GM12878 (cell line): ENCODE measurements around the gene CA5A. TPM values are rescaled to one million over a fixed set of nuclear protein-coding genes. Genes with fewer than 3 reads are reported as not detected.
A peak's percentile ranks its signal among the peaks of the same experiment; 100 is the strongest.

Experiments
- BCLAF1 ChIP-seq: fragments of 450-650 bp; IDR thresholded peaks from 2 replicates; pipeline ENCODE4 v1.6.1; 2017; ENCODE audit warnings: antibody characterized with exemption, mild to moderate bottlenecking, moderate library complexity
- CBFB ChIP-seq: IDR thresholded peaks from 2 replicates; pipeline ENCODE4 v1.6.1; 2016; ENCODE audit warnings: antibody characterized with exemption, low read depth
- CEBPB ChIP-seq, 2 experiments: fragments of 150-350 bp in 1 of 2; IDR thresholded peaks; 2 replicates each; pipeline ENCODE4 v1.6.1; 2012 to 2014; ENCODE audit warnings: low read depth in 2 of 2, low read length in 2 of 2, borderline replicate concordance in 1 of 2, inconsistent platforms in 1 of 2
- E2F4 ChIP-seq: IDR thresholded peaks from 2 replicates; pipeline ENCODE4 v1.6.1; 2012; ENCODE audit warnings: low read depth, low read length, improper control_type of control experiment
- FOXM1 ChIP-seq: IDR thresholded peaks from 2 replicates; pipeline ENCODE4 v1.6.1; 2012; ENCODE audit warnings: low read depth, mild to moderate bottlenecking, inconsistent platforms, low read length, moderate library complexity
- GATAD2B ChIP-seq: fragments of 450-650 bp; conservative IDR thresholded peaks from 2 replicates; pipeline ENCODE4 v1.6.1; 2017; ENCODE audit warnings: low read depth, mild to moderate bottlenecking, moderate library complexity
- HSF1 ChIP-seq: fragments of 150-350 bp; IDR thresholded peaks from 2 replicates; pipeline ENCODE4 v1.6.1; 2014; ENCODE audit warnings: mild to moderate bottlenecking, low read depth, low read length
- IRF3 ChIP-seq: fragments of 450-650 bp; IDR thresholded peaks from 2 replicates; pipeline ENCODE4 v1.6.1; 2014; ENCODE audit warnings: mild to moderate bottlenecking
- NBN ChIP-seq: fragments of 450-650 bp; IDR thresholded peaks from 2 replicates; pipeline ENCODE4 v1.6.1; 2016
- NR2C2 ChIP-seq: IDR thresholded peaks from 2 replicates; pipeline ENCODE4 v1.6.1; 2011; ENCODE audit warnings: borderline replicate concordance, low read depth; ENCODE audit not compliant: control insufficient read depth, insufficient read length
- NR2F1 ChIP-seq: fragments of 450-650 bp; conservative IDR thresholded peaks from 2 replicates; pipeline ENCODE4 v1.6.1; 2017; ENCODE audit warnings: mild to moderate bottlenecking
- PKNOX1 ChIP-seq: fragments of 450-650 bp; IDR thresholded peaks from 2 replicates; pipeline ENCODE4 v1.6.1; 2016; ENCODE audit warnings: mild to moderate bottlenecking
- POU2F2 ChIP-seq: IDR thresholded peaks from 3 replicates; pipeline ENCODE4 v1.6.1; 2011; ENCODE audit warnings: low read depth, mild to moderate bottlenecking, low read length, borderline replicate concordance
- RELB ChIP-seq: fragments of 450-650 bp; IDR thresholded peaks from 2 replicates; pipeline ENCODE4 v1.6.1; 2017; ENCODE audit warnings: low read depth, mild to moderate bottlenecking, moderate library complexity
- SP1 ChIP-seq: IDR thresholded peaks from one replicate; pipeline ENCODE4 v1.6.1; 2011; ENCODE audit warnings: low read depth, low read length
- SPI1 ChIP-seq: IDR thresholded peaks from 2 replicates; pipeline ENCODE4 v1.6.1; 2011; ENCODE audit warnings: low read depth, mild to moderate bottlenecking, low read length, moderate library complexity, borderline replicate concordance; ENCODE audit not compliant: insufficient read depth
- STAT3 ChIP-seq: IDR thresholded peaks from 2 replicates; pipeline ENCODE4 v1.6.1; 2011; ENCODE audit warnings: low read depth, low read length, improper control_type of control experiment
- SUPT20H ChIP-seq: IDR thresholded peaks from 2 replicates; pipeline ENCODE4 v1.6.1; 2011; ENCODE audit warnings: low read depth, mild to moderate bottlenecking, low read length, moderate library complexity, borderline replicate concordance; ENCODE audit not compliant: control insufficient read depth
- ZSCAN29 ChIP-seq: fragments of 450-650 bp; IDR thresholded peaks from 2 replicates; pipeline ENCODE4 v1.6.1; 2017; ENCODE audit warnings: mild to moderate bottlenecking, moderate library complexity
- ZZZ3 ChIP-seq: IDR thresholded peaks from 2 replicates; pipeline ENCODE4 v1.6.1; 2011; ENCODE audit warnings: low read depth; ENCODE audit not compliant: control insufficient read depth, insufficient read length
- polyA plus RNA-seq, 11 experiments: library from polyadenylated mRNA; depleted of rRNA in 4 of 11; unstranded in 6 of 11; stranded (reverse) in 5 of 11; fragments of >200 nt; fragmentation: Nextera tagmentation in 4 of 11; fragmentation: Illumina TruSeq in 1 of 11; extraction: Ambion mirVana in 4 of 11; extraction: Trizol in 1 of 11; gene quantifications; 1 replicate in 1 of 11; 2 replicates in 10 of 11; pipeline versions ENCODE4 v1.2.1 to v1.2.3, GENCODE V29; 2011 to 2016; ENCODE audit warnings: inconsistent platforms in 2 of 11, missing spikeins in 2 of 11, low read depth in 1 of 11
- total RNA-seq, 4 experiments: library from RNA; depleted of rRNA in 3 of 4; stranded (reverse); fragments of >200 nt in 3 of 4; fragmentation: Illumina TruSeq in 1 of 4; extraction: Trizol in 1 of 4; gene quantifications; 2 replicates each; pipeline versions ENCODE4 v1.2.1 to v1.2.3, GENCODE V29; 2013 to 2021

The CA5A gene
- total and polyA plus RNA-seq, 10 of the 15 experiments (the other 5 are each of a cell fraction or from before 2014, with no cell fraction given) = not detected

- no peak for TF ChIP-seq CEBPB (IDR thresholded peaks at IDR 0.05; ENCODE audit: borderline replicate concordance in 1 of 2, low read depth in 2 of 2, low read length in 2 of 2)
- no peak for TF ChIP-seq SUPT20H
- no peak for TF ChIP-seq IRF3
- TF ChIP-seq SP1 = no peak
- no peak for TF ChIP-seq ZSCAN29
- no peak for TF ChIP-seq POU2F2
- no peak for TF ChIP-seq RELB
- no peak for TF ChIP-seq BCLAF1
- TF ChIP-seq FOXM1 = no peak
- no peak for TF ChIP-seq STAT3
- no peak for TF ChIP-seq NBN
- TF ChIP-seq E2F4 = no peak
- TF ChIP-seq NR2C2 = no peak
- TF ChIP-seq PKNOX1 = no peak
- TF ChIP-seq CBFB = no peak
- TF ChIP-seq SPI1 = no peak
- peak; percentile 24; the same call in 1 of the 2 replicates for TF ChIP-seq GATAD2B
- TF ChIP-seq NR2F1 = 0 out of 2 replicates have a peak, but pooled peaks have one; percentile 12
- TF ChIP-seq ZZZ3 = no peak
- TF ChIP-seq HSF1 = no peak
Observed at GRCh38 chr16:87850009-87851006, 86.0 kb downstream of the CA5A start (continued).
